Smooth muscle cell of the coronary artery (primary cell): Measurements from ENCODE around the gene TBC1D3. TPM values are rescaled to one million over a fixed set of nuclear protein-coding genes. Genes with fewer than 3 reads are reported as not detected.

Experiments
- total RNA-seq: library from RNA; depleted of rRNA; stranded (reverse); fragments of >200 nt; gene quantifications from 2 replicates; pipeline ENCODE4 v1.2.3, GENCODE V29; 2014; ENCODE audit warnings: low replicate concordance

TBC1D3 gene
- not detected in 2 replicates for total RNA-seq

DNA sequence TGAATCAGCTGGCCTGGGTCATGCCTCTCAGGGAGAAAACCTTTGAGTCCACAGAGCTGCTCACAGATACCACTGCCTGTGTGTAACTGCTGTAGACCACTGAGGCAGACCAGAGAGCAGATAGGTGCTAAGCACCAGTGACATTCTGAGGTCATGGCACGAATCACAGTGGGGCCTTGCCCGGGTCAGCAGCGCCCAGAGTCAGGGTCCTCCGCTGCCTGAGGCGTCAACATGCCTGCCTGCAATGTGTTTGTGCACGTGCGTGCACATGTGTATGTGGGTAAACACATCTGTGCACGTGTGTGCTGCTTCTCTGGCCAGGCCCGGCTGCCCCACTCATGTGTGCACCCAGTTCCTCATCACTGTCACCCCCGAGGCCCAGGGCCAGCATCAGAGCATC is at the start of gene TBC1D3:
TSS of gene TBC1D3 (minus strand) at position 101 of the 400 bp plus-strand sequence. CDS start 1,526 bp downstream, outside the sequence.

Other genes starting within 250 kb of the TBC1D3 start
- gene TBC1D3L, start 203.5 kb downstream of the TBC1D3 start, total RNA-seq, result 1.9 and 2.5 TPM in 2 replicates
- gene TBC1D3D, start 188.6 kb downstream of the TBC1D3 start, total RNA-seq, result 0.12 TPM in 1 of 2 replicates, not detected in the other
- gene TBC1D3C, start 123.9 kb downstream of the TBC1D3 start, total RNA-seq, result not detected in 2 replicates
- not detected in 2 replicates for gene TBC1D3E, start 64.6 kb downstream of the TBC1D3 start, total RNA-seq
- 19.7 and 22.7 TPM in 2 replicates for gene MRPL45, start 104.6 kb upstream of the TBC1D3 start, total RNA-seq
- not detected in 2 replicates for gene GPR179, start 151.4 kb upstream of the TBC1D3 start, total RNA-seq
- gene SOCS7, start 159.3 kb upstream of the TBC1D3 start, total RNA-seq, result 8.3 and 9.5 TPM in 2 replicates
- gene ARHGAP23, start 235.9 kb upstream of the TBC1D3 start, total RNA-seq, result 9.8 and 18.7 TPM in 2 replicates